Measurements from ENCODE around the gene DLX3. TPM values are rescaled to one million over a fixed set of nuclear protein-coding genes. Genes with fewer than 3 reads are reported as not detected.

The DLX3 gene
- total RNA-seq, 2 experiments from 2014 or later: not detected

- DNase-seq (ENCODE audit: low spot score): no peak
- H3K4me2 ChIP-seq (ENCODE audit: low read length): no peak overlapping the region
- POLR2A ChIA-PET: interaction anchor here (0.7 kb wide), 1 partner anchor 10 kb away, joined by 3 read pairs; no protein-coding TSS in a partner anchor
Measured at GRCh38 chr17:50036455-50037261, 41.6 kb upstream of the DLX3 start.

DNA sequence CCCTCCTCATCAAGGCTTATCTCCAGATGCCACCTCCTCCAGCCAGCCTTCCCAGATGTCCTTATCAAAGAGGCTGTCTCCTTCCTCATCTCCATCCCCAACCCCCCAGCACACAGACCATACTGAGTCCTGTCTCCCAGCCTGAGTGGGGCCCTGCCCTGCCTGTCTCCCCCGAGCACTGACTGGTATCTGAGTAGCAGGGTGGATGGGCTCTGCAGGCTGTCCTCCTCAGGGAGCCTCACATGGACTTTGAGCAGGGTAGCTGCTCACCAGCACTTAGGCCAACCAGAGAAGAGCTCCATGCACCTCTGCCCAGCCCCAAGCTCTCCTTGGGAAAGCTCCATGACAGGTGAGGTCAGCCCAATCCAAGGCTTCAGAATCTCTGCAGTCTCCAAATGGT is 40.9 kb upstream of the DLX3 start:
- no peaks in the 10 kb centered on the region for H3K36me3 ChIP-seq (ENCODE audit: insufficient read depth, low read length)
- no peaks in the 10 kb centered on the region for H3K9me3 ChIP-seq (ENCODE audit: low read length)
- DNase-seq (ENCODE audit: low spot score): no peak
- H4K20me1 ChIP-seq (ENCODE audit: insufficient read depth, low read length): no peaks in the 10 kb centered on the region
- intact Hi-C loops (cut with micrococcal nuclease; ENCODE audit: unreplicated experiment): no loop called here
- H3K9me2 ChIP-seq (ENCODE audit: insufficient read depth, low read length): no peaks in the 10 kb centered on the region
- H3K79me2 ChIP-seq (ENCODE audit: insufficient read depth, low read depth, low read length): no peaks in the 10 kb centered on the region
- BruUV-seq (replicated peaks): no TSS peak
- no peaks in the 10 kb centered on the region for H3K4me1 ChIP-seq (ENCODE audit: insufficient read depth, low read length, poor library complexity, severe bottlenecking)
- H3K4me2 ChIP-seq (ENCODE audit: low read length): no peak overlapping the region
- ChIA-PET POLR2A (no interaction called here), CTCF (ENCODE audit: unreplicated experiment) (no interaction called here)
- TF ChIP-seq EZH2phosphoT487 (IDR thresholded peaks at IDR 0.05; ENCODE audit: borderline replicate concordance, low read depth, low read length): no peak
- no peak for TF ChIP-seq CTCF (conservative IDR thresholded peaks at IDR 0.05; ENCODE audit: low read length)
- no peak overlapping the region for H3K4me3 ChIP-seq (ENCODE audit: low read depth, low read length, poor library complexity, severe bottlenecking)
- no peak overlapping the region for H3K27ac ChIP-seq (ENCODE audit: low read depth, low read length, poor library complexity, severe bottlenecking)
- H2AFZ ChIP-seq (ENCODE audit: low read length): no peak overlapping the region

More at GRCh38 chr17:50036455-50037261, 41.6 kb upstream of the DLX3 start:
- Histone ChIP-seq H4K20me1 (ENCODE audit: insufficient read depth, low read length) (no peaks in the 10 kb centered on the region), H2AFZ (ENCODE audit: low read length) (no peak overlapping the region), H3K4me3 (ENCODE audit: low read depth, low read length, poor library complexity, severe bottlenecking) (no peak overlapping the region), H3K9me2 (ENCODE audit: insufficient read depth, low read length) (no peaks in the 10 kb centered on the region), H3K9me3 (ENCODE audit: low read length) (no peaks in the 10 kb centered on the region), H3K27ac (ENCODE audit: low read depth, low read length, poor library complexity, severe bottlenecking) (no peak overlapping the region), H3K79me2 (ENCODE audit: insufficient read depth, low read depth, low read length) (no peaks in the 10 kb centered on the region), H3K36me3 (ENCODE audit: insufficient read depth, low read length) (no peaks in the 10 kb centered on the region), H3K4me1 (ENCODE audit: insufficient read depth, low read length, poor library complexity, severe bottlenecking) (no peaks in the 10 kb centered on the region)
- no peak for TF ChIP-seq EZH2phosphoT487 (IDR thresholded peaks at IDR 0.05; ENCODE audit: borderline replicate concordance, low read depth, low read length)
- no peak for TF ChIP-seq CTCF (conservative IDR thresholded peaks at IDR 0.05; ENCODE audit: low read length)
- BruUV-seq (replicated peaks): no TSS peak
- intact Hi-C loops (cut with micrococcal nuclease; ENCODE audit: unreplicated experiment): no loop called here
- CTCF ChIA-PET (ENCODE audit: unreplicated experiment): no interaction called here

GRCh38 chr17:50035421-50035879 is 40.4 kb upstream of the DLX3 start:
- intact Hi-C loops (cut with micrococcal nuclease; ENCODE audit: unreplicated experiment): no loop called here
- Histone ChIP-seq H3K79me2 (ENCODE audit: insufficient read depth, low read depth, low read length) (no peaks in the 10 kb centered on the region), H3K9me3 (ENCODE audit: low read length) (no peaks in the 10 kb centered on the region), H2AFZ (ENCODE audit: low read length) (no peak overlapping the region), H3K4me1 (ENCODE audit: insufficient read depth, low read length, poor library complexity, severe bottlenecking) (no peaks in the 10 kb centered on the region), H3K9me2 (ENCODE audit: insufficient read depth, low read length) (no peaks in the 10 kb centered on the region), H3K27ac (ENCODE audit: low read depth, low read length, poor library complexity, severe bottlenecking) (no peak overlapping the region), H3K4me2 (ENCODE audit: low read length) (no peak overlapping the region), H3K4me3 (ENCODE audit: low read depth, low read length, poor library complexity, severe bottlenecking) (no peak overlapping the region), H3K36me3 (ENCODE audit: insufficient read depth, low read length) (no peaks in the 10 kb centered on the region), H4K20me1 (ENCODE audit: insufficient read depth, low read length) (no peaks in the 10 kb centered on the region)
- BruUV-seq (replicated peaks): no TSS peak
- TF ChIP-seq EZH2phosphoT487 (IDR thresholded peaks at IDR 0.05; ENCODE audit: borderline replicate concordance, low read depth, low read length): no peak
- no peak for TF ChIP-seq CTCF (conservative IDR thresholded peaks at IDR 0.05; ENCODE audit: low read length)
- no peak for DNase-seq (ENCODE audit: low spot score)
- ChIA-PET POLR2A (no interaction called here), CTCF (ENCODE audit: unreplicated experiment) (no interaction called here)
